ENCODE results near the gene RNASE8. TPM values are rescaled to one million over a fixed set of nuclear protein-coding genes. Genes with fewer than 3 reads are reported as not detected.
A peak's percentile ranks its signal among the peaks of the same experiment; 100 is the strongest.

Gene RNASE8
- total RNA-seq, 2 donors from 2014 or later, result not detected

DNA sequence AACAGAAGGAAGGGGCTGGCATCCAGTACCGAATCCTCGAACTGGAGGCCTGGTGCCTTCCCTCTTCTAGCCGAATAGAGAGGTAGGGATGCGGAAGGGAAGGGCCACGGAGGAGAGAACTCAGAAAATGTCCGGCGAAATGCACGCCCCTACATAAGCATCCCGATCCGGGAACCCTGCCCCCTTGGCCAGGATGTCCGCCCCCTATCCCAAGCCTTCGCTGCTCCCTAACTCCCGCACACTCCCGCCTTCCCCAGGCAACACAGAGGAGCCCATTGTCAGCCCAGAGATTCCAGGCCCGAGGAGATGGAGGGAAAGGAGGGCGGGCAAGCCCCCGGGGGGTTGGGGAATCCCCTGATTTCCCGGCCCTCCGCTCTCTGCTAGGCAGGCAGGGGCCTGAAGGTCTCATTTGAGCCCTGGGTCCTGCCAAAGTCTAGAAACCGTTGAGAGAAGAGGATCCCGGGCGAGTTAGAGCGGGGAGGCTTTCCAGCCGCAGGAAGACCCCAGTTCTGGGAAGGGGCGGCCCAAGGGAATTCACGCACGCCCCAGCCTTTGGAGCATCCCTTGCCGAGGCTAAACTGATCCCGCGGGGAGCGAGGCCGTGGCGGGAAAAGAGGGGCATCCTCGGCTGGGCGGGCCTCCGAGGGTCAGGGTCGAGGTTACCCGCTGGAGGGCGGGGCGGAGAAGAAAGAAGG is 11.9 kb downstream of the RNASE8 start:
- no peaks in the 10 kb centered on the region for H3K9me3 ChIP-seq
- H3K4me1 ChIP-seq, result peaks cover 34% of the 10 kb centered on the region
- DNase-seq, result peak; percentile 52 to 65 (median 56)
- H3K36me3 ChIP-seq (replicated peaks in 1 of 2; ENCODE audit: insufficient read depth in 1 of 2, low read depth in 2 of 2), result no peaks in the 10 kb centered on the region
- H3K27ac ChIP-seq, result peak overlapping the region; percentile 78 to 90 (median 86)
- peak; percentile 54 for ATAC-seq
- TF ChIP-seq, protein P1, sequence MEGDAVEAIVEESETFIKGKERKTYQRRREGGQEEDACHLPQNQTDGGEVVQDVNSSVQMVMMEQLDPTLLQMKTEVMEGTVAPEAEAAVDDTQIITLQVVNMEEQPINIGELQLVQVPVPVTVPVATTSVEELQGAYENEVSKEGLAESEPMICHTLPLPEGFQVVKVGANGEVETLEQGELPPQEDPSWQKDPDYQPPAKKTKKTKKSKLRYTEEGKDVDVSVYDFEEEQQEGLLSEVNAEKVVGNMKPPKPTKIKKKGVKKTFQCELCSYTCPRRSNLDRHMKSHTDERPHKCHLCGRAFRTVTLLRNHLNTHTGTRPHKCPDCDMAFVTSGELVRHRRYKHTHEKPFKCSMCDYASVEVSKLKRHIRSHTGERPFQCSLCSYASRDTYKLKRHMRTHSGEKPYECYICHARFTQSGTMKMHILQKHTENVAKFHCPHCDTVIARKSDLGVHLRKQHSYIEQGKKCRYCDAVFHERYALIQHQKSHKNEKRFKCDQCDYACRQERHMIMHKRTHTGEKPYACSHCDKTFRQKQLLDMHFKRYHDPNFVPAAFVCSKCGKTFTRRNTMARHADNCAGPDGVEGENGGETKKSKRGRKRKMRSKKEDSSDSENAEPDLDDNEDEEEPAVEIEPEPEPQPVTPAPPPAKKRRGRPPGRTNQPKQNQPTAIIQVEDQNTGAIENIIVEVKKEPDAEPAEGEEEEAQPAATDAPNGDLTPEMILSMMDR (IDR thresholded peaks at IDR 0.05), result no peak
- peak in 2 of 3 donors; percentile 48 to 65 for TF ChIP-seq POLR2A (IDR thresholded peaks at IDR 0.05)
- 1 to 6% methylated on average over 6 to 40 of the region's 40 CpGs for WGBS, 2 donors
- intact Hi-C loops (cut with DNase I), result no loop called here
- H3K27me3 ChIP-seq, result no peaks in the 10 kb centered on the region
- H3K4me3 ChIP-seq, result peak overlapping the region; percentile 40 to 41

- Histone ChIP-seq H3K27ac (peak within 1 kb of the TSS; percentile 78 to 90 (median 86)), H3K27me3 (no peaks in the 10 kb centered on the region), H3K36me3 (replicated peaks in 1 of 2; ENCODE audit: insufficient read depth in 1 of 2, low read depth in 2 of 2) (no peaks in the 10 kb centered on the region), H3K9me3 (no peaks in the 10 kb centered on the region), H3K4me3 (peak within 1 kb of the TSS; percentile 69 to 76), H3K4me1 (peaks cover 34% of the 10 kb centered on the region)
- ATAC-seq (peak; percentile 73), DNase-seq (peak; percentile 72 to 81 (median 78))
- WGBS, 2 donors, result 1% methylated on average over 5 to 62 of the region's 63 CpGs
- TF ChIP-seq POLR2A (IDR thresholded peaks at IDR 0.05), result peak in 1 of 3 donors; percentile 42
- TF ChIP-seq, protein P1 (IDR thresholded peaks at IDR 0.05), result no peak
- intact Hi-C loops (cut with DNase I), result no loop called here
Observed at GRCh38 chr14:21070083-21070609, 12.5 kb downstream of the RNASE8 start, which contains the start of gene ARHGEF40. Gene ARHGEF40, plus strand, starts transcription at chr14:21070304. Its CDS starts 93 bp downstream, at chr14:21070397.

DNA sequence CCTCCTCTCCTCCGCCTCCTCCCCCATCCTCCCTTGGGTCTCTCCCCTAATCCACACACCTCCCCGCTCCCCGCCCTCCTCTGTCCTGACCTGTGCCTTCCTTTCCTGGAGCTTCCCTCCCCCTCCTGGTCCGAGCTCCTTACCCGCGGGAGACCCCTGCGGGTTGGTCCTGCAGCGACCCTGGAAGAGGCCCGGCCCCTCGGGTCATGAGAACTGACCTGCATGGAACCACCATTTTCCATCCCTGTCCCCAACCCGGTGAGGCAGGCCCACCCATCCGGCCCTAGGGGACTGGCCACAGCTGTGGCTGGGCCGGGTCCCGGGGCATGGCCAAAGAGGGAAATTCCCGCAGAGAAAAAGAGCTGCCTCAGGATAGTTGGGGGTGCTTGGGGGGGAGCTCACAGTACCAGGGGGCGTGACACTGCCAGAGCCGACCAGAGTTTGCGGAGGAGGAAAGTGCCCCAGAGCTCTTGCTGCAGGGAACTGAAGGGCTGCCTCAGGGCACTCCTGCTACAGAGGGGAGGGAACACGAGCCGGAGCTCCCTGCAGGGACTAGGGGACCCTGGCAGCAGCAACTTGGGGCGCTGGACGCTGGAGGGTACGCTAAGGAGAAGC is 13.1 kb downstream of the RNASE8 start:
- Histone ChIP-seq H3K4me3 (peak overlapping the region; percentile 69 to 76), H3K36me3 (replicated peaks in 1 of 2; ENCODE audit: insufficient read depth in 1 of 2, low read depth in 2 of 2) (no peaks in the 10 kb centered on the region), H3K27ac (peak overlapping the region; percentile 78 to 90 (median 86)), H3K9me3 (no peaks in the 10 kb centered on the region), H3K27me3 (no peaks in the 10 kb centered on the region), H3K4me1 (peaks cover 34% of the 10 kb centered on the region)
- intact Hi-C loops (cut with DNase I), result no loop called here
- peak; percentile 44 to 51 (median 46) for DNase-seq
- TF ChIP-seq POLR2A (IDR thresholded peaks at IDR 0.05), result no peak
- TF ChIP-seq, protein P1 (IDR thresholded peaks at IDR 0.05), result no peak
- 0 to 1% methylated on average over 19 to 23 of the region's 23 CpGs for WGBS, 2 donors
- ATAC-seq, result peak; percentile 10

- H3K4me3 ChIP-seq, result peak overlapping the region; percentile 69 to 76
- H3K9me3 ChIP-seq, result no peaks in the 10 kb centered on the region
- no peaks in the 10 kb centered on the region for H3K27me3 ChIP-seq
- DNase-seq (peak; percentile 70 to 85 (median 80)), ATAC-seq (peak; percentile 57)
- peaks cover 0 to under 1% of the 10 kb centered on the region in 2 donors for H3K36me3 ChIP-seq (replicated peaks in 1 of 2; ENCODE audit: insufficient read depth in 1 of 2, low read depth in 2 of 2)
- WGBS, 2 donors, result 0% methylated on average over 12 to 37 of the region's 37 CpGs
- peaks cover 34% of the 10 kb centered on the region for H3K4me1 ChIP-seq
- peak in 2 of 3 donors; percentile 27 to 56 for TF ChIP-seq POLR2A (IDR thresholded peaks at IDR 0.05)
- TF ChIP-seq, protein P1 (IDR thresholded peaks at IDR 0.05), result peak in 1 of 7 experiments; percentile 5
- peak overlapping the region; percentile 78 to 90 (median 86) for H3K27ac ChIP-seq
- intact Hi-C loops (cut with DNase I), result no loop called here
Observed at GRCh38 chr14:21071225-21072030, 13.8 kb downstream of the RNASE8 start.
